Neutrophil (primary cell): Measurements from ENCODE around the gene TMIGD1.

ENCODE experiments used
- H3K27ac ChIP-seq: fragments of 200-600 bp; sonication (generic); 2 replicates; pipeline ENCODE4 v1.5.1; 2016; ENCODE audit warnings: mild to moderate bottlenecking, moderate library complexity
- H3K27me3 ChIP-seq: fragments of 200-600 bp; sonication (generic); 2 replicates; pipeline ENCODE4 v1.6.0; 2016; ENCODE audit warnings: mild to moderate bottlenecking
- H3K36me3 ChIP-seq: fragments of 200-600 bp; sonication (generic); 2 replicates; pipeline ENCODE4 v1.5.1; 2017
- H3K4me1 ChIP-seq, 2 experiments: fragments of 200-600 bp in 1 of 2; sonication (generic) in 1 of 2; 1 replicate in 1 of 2; 2 replicates in 1 of 2; pipeline versions ENCODE4 v1.5.1 to v1.6.1; 2013 to 2016; ENCODE audit warnings: low read depth in 1 of 2, low read length in 1 of 2, mild to moderate bottlenecking in 1 of 2, moderate library complexity in 1 of 2; ENCODE audit not compliant: control insufficient read depth in 1 of 2, insufficient read depth in 1 of 2
- H3K4me3 ChIP-seq, 2 experiments: fragments of 200-600 bp in 1 of 2; sonication (generic) in 1 of 2; 1 replicate in 1 of 2; 2 replicates in 1 of 2; pipeline ENCODE4 v1.5.1; 2013 to 2016; ENCODE audit warnings: low read depth in 1 of 2, low read length in 1 of 2, mild to moderate bottlenecking in 1 of 2, moderate library complexity in 1 of 2
- H3K9me3 ChIP-seq: fragments of 200-600 bp; sonication (generic); 2 replicates; pipeline ENCODE4 v1.5.1; 2016
- CTCF ChIP-seq: fragments of 200-600 bp; sonication (generic); IDR thresholded peaks from 2 replicates; pipeline ENCODE4 v1.5.1; 2016; ENCODE audit warnings: antibody characterized with exemption

Gene TMIGD1

GRCh38 chr17:30278032-30278431 is 55.8 kb downstream of the TMIGD1 start:
- Histone ChIP-seq H3K27ac (no peak overlapping the region), H3K9me3 (no peaks in the 10 kb centered on the region), H3K4me1 (no peaks in the 10 kb centered on the region), H3K4me3 (no peak overlapping the region), H3K27me3 (no peaks in the 10 kb centered on the region), H3K36me3 (peaks cover 3% of the 10 kb centered on the region)
- no peak for TF ChIP-seq CTCF

- peaks cover 14% of the 10 kb centered on the region for H3K36me3 ChIP-seq
- no peak for TF ChIP-seq CTCF
- H3K4me3 ChIP-seq: no peak overlapping the region
These were observed 57.9 kb downstream of the TMIGD1 start for GRCh38 chr17:30275911-30276310.

GRCh38 chr17:30274887-30275286 is 59.0 kb downstream of the TMIGD1 start:
- Histone ChIP-seq H3K27ac (no peak overlapping the region), H3K9me3 (no peaks in the 10 kb centered on the region), H3K4me1 (no peaks in the 10 kb centered on the region), H3K27me3 (no peaks in the 10 kb centered on the region), H3K4me3 (no peak overlapping the region), H3K36me3 (peaks cover 18% of the 10 kb centered on the region)
- no peak for TF ChIP-seq CTCF

More at GRCh38 chr17:30275911-30276310, 57.9 kb downstream of the TMIGD1 start:
- H3K27ac ChIP-seq: no peak overlapping the region
- H3K9me3 ChIP-seq: no peaks in the 10 kb centered on the region
- H3K4me1 ChIP-seq: no peaks in the 10 kb centered on the region
- H3K27me3 ChIP-seq: no peaks in the 10 kb centered on the region

- H3K27me3 ChIP-seq: no peaks in the 10 kb centered on the region
- H3K36me3 ChIP-seq: peaks cover 18% of the 10 kb centered on the region
- H3K4me1 ChIP-seq: no peaks in the 10 kb centered on the region
- no peak overlapping the region for H3K4me3 ChIP-seq
- no peak for TF ChIP-seq CTCF
- no peak overlapping the region for H3K27ac ChIP-seq
- H3K9me3 ChIP-seq: no peaks in the 10 kb centered on the region
These were observed 60.5 kb downstream of the TMIGD1 start for GRCh38 chr17:30273373-30273772.

DNA sequence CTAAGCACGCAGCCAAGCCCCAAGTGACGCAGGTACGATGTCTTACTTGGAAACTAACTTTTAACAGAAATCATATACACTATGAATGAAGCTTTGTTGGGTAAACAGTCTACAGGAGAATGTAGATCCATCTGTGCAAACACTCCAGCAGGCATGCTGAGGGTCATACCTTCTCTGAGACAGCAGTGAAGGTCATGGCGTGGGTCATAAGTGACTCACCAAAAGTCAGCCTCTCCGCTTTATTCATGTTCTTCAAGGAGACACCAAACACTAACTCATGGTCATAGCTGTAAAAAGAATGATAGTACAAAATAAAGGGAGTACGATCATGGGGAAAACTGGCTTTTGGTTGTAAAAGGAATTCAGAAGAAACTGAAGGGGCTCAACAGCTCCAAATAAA is 62.8 kb downstream of the TMIGD1 start:
- Histone ChIP-seq H3K4me1 (no peaks in the 10 kb centered on the region), H3K4me3 (no peak overlapping the region), H3K9me3 (no peaks in the 10 kb centered on the region), H3K27ac (no peak overlapping the region), H3K36me3 (peaks cover 18% of the 10 kb centered on the region), H3K27me3 (no peaks in the 10 kb centered on the region)
- TF ChIP-seq CTCF: no peak

GRCh38 chr17:30267625-30268024 is 66.2 kb downstream of the TMIGD1 start:
- Histone ChIP-seq H3K27ac (no peak overlapping the region), H3K9me3 (no peaks in the 10 kb centered on the region), H3K36me3 (peaks cover 13% of the 10 kb centered on the region), H3K4me3 (no peak overlapping the region), H3K4me1 (no peaks in the 10 kb centered on the region), H3K27me3 (no peaks in the 10 kb centered on the region)
- TF ChIP-seq CTCF: no peak
